Esophagus muscularis mucosa (tissue), 3 donors: ENCODE results near the gene MSANTD4.

Experiments
- CTCF ChIP-seq, 3 experiments: fragments of 200-600 bp in 2 of 3; fragments of 450-650 bp in 1 of 3; sonication (generic) in 2 of 3; IDR thresholded peaks; one replicate each; pipeline ENCODE4 v1.5.1; 2017 to 2019; ENCODE audit warnings: antibody characterized with exemption in 3 of 3, mild to moderate bottlenecking in 2 of 3, moderate library complexity in 1 of 3
- POLR2A ChIP-seq: fragments of 450-650 bp; IDR thresholded peaks from one replicate; pipeline ENCODE4 v1.6.1; 2017; ENCODE audit warnings: antibody characterized with exemption, moderate library complexity, mild to moderate bottlenecking, low read depth

- no peak for TF ChIP-seq POLR2A
- no peak for TF ChIP-seq CTCF (IDR thresholded peaks at IDR 0.05)
Observed at GRCh38 chr11:106047631-106048030, 25.6 kb upstream of the MSANTD4 start.
